SU-DHL-6 (cell line): ENCODE measurements around the gene CPAMD8.

Source experiments
- H2AFZ ChIP-seq: fragments of 200-600 bp; sonication (generic); 2 replicates; pipeline ENCODE4 v1.6.1; 2014; ENCODE audit warnings: low read depth, mild to moderate bottlenecking, moderate library complexity, mixed read lengths, antibody characterized with exemption, low read length; ENCODE audit not compliant: severe bottlenecking
- H3F3A ChIP-seq: fragments of 200-600 bp; shearing (Covaris generic); 2 replicates; pipeline ENCODE4 v1.6.0; 2016; ENCODE audit warnings: antibody characterized with exemption, mild to moderate bottlenecking; ENCODE audit not compliant: insufficient read depth
- H3K27ac ChIP-seq: fragments of 200-600 bp; sonication (generic); 2 replicates; pipeline ENCODE4 v1.5.1; 2016; ENCODE audit warnings: low read depth, mild to moderate bottlenecking, low read length, moderate library complexity, mixed read lengths
- H3K27me3 ChIP-seq: fragments of 200-600 bp; sonication (generic), shearing (Covaris generic); 2 replicates; pipeline ENCODE4 v1.6.0; 2014; ENCODE audit warnings: mild to moderate bottlenecking, low read length
- H3K36me3 ChIP-seq: fragments of 200-600 bp; sonication (generic); 2 replicates; pipeline ENCODE4 v1.6.1; 2014; ENCODE audit warnings: mild to moderate bottlenecking, low read length, mixed read lengths
- H3K4me2 ChIP-seq: fragments of 300-600, 200-600 bp; shearing (Covaris generic), sonication (generic); 2 replicates; pipeline ENCODE4 v1.6.0; 2014; ENCODE audit warnings: low read length, low read depth, mild to moderate bottlenecking; ENCODE audit not compliant: poor library complexity, severe bottlenecking
- H3K4me3 ChIP-seq: fragments of 200-600 bp; sonication (generic); 2 replicates; pipeline ENCODE4 v1.5.1; 2014; ENCODE audit warnings: antibody characterized with exemption, low read length, mild to moderate bottlenecking, mixed read lengths; ENCODE audit not compliant: insufficient read depth, poor library complexity, severe bottlenecking
- H3K79me2 ChIP-seq: fragments of 200-600 bp; sonication (generic); 2 replicates; pipeline ENCODE4 v1.6.1; 2014; ENCODE audit warnings: mild to moderate bottlenecking, low read length, moderate library complexity; ENCODE audit not compliant: insufficient read depth
- H3K9ac ChIP-seq: fragments of 200-600 bp; sonication (generic); 2 replicates; pipeline ENCODE4 v1.7.0; 2014; ENCODE audit warnings: mild to moderate bottlenecking, low read length
- H3K9me2 ChIP-seq: fragments of 200-600 bp; sonication (generic); replicated peaks from 2 replicates; pipeline ENCODE4 v1.6.1; 2014; ENCODE audit warnings: low read length; ENCODE audit not compliant: insufficient read depth
- H3K9me3 ChIP-seq: fragments of 200-600 bp; sonication (generic); 2 replicates; pipeline ENCODE4 v1.6.1; 2014; ENCODE audit warnings: low read length, mixed read lengths; ENCODE audit not compliant: insufficient read depth
- H4K20me1 ChIP-seq: fragments of 200-600 bp; sonication (generic); 2 replicates; pipeline ENCODE4 v1.6.1; 2014; ENCODE audit warnings: low read depth, mild to moderate bottlenecking, antibody characterized with exemption, low read length, moderate library complexity, mixed read lengths
- EZH2phosphoT487 ChIP-seq: fragments of 200-600 bp; sonication (generic), shearing (Covaris generic); conservative IDR thresholded peaks from 2 replicates; pipeline ENCODE4 v1.6.1; 2018; ENCODE audit warnings: mild to moderate bottlenecking, antibody characterized with exemption, low read length, moderate library complexity, mixed read lengths
- TF ChIP-seq, protein P1 (sequence below): fragments of 200-600 bp; sonication (generic); IDR thresholded peaks from one replicate; pipeline ENCODE4 v1.5.1; 2017; ENCODE audit warnings: antibody characterized with exemption, mild to moderate bottlenecking, low read length, moderate library complexity; ENCODE audit not compliant: insufficient read depth, poor library complexity, severe bottlenecking

Gene CPAMD8

DNA sequence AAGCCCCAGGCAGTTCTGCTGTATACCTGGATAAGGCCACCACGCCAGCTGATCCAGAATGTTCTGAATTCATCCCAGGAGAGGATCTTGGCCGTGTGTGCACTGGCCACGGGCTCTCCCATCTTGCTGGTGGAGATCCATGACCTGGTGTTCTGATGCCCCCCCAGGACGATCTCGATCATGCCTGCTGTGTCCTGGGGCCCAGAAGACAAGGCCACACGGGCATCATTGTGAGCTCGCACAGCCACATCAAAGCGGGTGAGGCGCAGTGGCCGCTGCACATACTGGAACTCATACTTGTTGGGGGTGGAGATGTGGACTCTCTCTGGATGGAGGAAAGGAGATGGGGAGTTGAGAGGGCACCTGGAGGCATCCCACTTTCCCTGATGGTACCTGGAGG lies 97.7 kb downstream of the CPAMD8 start:
- no peak overlapping the region for H3K27ac ChIP-seq
- H3F3A ChIP-seq: no peaks in the 10 kb centered on the region
- no peak overlapping the region for H3K4me3 ChIP-seq
- no peak for TF ChIP-seq EZH2phosphoT487
- TF ChIP-seq, protein P1, sequence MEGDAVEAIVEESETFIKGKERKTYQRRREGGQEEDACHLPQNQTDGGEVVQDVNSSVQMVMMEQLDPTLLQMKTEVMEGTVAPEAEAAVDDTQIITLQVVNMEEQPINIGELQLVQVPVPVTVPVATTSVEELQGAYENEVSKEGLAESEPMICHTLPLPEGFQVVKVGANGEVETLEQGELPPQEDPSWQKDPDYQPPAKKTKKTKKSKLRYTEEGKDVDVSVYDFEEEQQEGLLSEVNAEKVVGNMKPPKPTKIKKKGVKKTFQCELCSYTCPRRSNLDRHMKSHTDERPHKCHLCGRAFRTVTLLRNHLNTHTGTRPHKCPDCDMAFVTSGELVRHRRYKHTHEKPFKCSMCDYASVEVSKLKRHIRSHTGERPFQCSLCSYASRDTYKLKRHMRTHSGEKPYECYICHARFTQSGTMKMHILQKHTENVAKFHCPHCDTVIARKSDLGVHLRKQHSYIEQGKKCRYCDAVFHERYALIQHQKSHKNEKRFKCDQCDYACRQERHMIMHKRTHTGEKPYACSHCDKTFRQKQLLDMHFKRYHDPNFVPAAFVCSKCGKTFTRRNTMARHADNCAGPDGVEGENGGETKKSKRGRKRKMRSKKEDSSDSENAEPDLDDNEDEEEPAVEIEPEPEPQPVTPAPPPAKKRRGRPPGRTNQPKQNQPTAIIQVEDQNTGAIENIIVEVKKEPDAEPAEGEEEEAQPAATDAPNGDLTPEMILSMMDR: no peak
- H4K20me1 ChIP-seq: no peaks in the 10 kb centered on the region
- H3K9ac ChIP-seq: no peak overlapping the region
- H3K79me2 ChIP-seq: no peaks in the 10 kb centered on the region
- H3K27me3 ChIP-seq: no peaks in the 10 kb centered on the region; the same call in 1 of the 2 replicates
- H3K4me2 ChIP-seq: no peak overlapping the region
- peaks cover 7% of the 10 kb centered on the region; the same call in 1 of the 2 replicates for H3K9me3 ChIP-seq
- no peak overlapping the region for H2AFZ ChIP-seq
- H3K9me2 ChIP-seq: no peaks in the 10 kb centered on the region
- no peaks in the 10 kb centered on the region for H3K36me3 ChIP-seq

DNA sequence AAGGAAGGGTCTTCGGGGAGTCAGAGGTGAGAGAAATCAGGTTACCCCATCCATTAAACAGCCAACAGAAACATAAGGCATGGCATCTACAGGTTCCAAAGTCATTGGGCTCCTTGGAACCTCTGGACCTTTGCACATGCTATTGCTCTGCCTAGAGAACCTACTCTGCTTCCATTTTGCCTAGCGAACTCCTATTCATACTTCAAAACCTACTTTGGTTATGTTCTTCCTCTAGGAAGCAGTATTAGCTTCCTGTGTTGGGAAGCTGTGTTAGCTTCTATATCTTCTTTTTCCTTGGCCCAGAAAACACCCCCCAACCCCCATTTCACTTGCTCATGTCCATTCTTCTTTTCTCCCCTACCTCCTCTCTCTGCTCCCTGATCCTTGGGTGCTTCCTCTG lies 98.3 kb downstream of the CPAMD8 start:
- Histone ChIP-seq H3K9me2 (no peaks in the 10 kb centered on the region), H2AFZ (no peak overlapping the region), H3K79me2 (no peaks in the 10 kb centered on the region), H4K20me1 (no peaks in the 10 kb centered on the region), H3K9ac (no peak overlapping the region), H3K27me3 (no peaks in the 10 kb centered on the region; the same call in 1 of the 2 replicates), H3K4me2 (no peak overlapping the region), H3K4me3 (no peak overlapping the region), H3K27ac (no peak overlapping the region), H3K36me3 (no peaks in the 10 kb centered on the region), H3K9me3 (peaks cover 2% of the 10 kb centered on the region; the same call in 1 of the 2 replicates), H3F3A (no peaks in the 10 kb centered on the region)
- TF ChIP-seq, protein P1: no peak
- TF ChIP-seq EZH2phosphoT487: no peak

DNA sequence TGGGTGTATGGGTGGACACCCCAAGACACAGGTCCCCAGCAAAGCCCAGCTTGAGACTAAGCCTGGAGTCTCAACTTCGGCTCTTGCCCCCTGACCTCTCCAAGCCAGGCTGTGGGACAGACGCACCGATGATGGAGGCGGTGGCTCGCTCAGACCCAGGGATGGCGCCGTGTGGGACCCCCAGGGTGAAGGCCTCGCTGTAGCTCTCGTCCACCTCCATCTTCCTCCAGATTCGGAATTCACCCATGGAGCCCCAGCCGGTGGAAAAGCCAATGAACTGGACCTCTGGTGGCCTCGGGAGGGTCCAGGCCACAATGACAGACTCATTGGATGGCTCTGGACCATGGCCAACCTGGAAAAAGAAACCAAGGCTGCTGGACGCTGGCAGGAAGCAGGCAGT lies 98.7 kb downstream of the CPAMD8 start:
- Histone ChIP-seq H3K9me3 (no peaks in the 10 kb centered on the region), H2AFZ (no peak overlapping the region), H3K9me2 (no peaks in the 10 kb centered on the region), H3K36me3 (no peaks in the 10 kb centered on the region), H3K79me2 (no peaks in the 10 kb centered on the region), H4K20me1 (no peaks in the 10 kb centered on the region), H3K4me2 (no peak overlapping the region), H3F3A (no peaks in the 10 kb centered on the region), H3K9ac (no peak overlapping the region), H3K27ac (no peak overlapping the region), H3K27me3 (no peaks in the 10 kb centered on the region; the same call in 1 of the 2 replicates), H3K4me3 (no peak overlapping the region)
- TF ChIP-seq, protein P1: no peak
- TF ChIP-seq EZH2phosphoT487: no peak
